ENCODE measurements around the gene KCP. TPM values are rescaled to one million over a fixed set of nuclear protein-coding genes. Genes with fewer than 3 reads are reported as not detected.
"Not testable (repeated sequence)": the region's sequence is repeated elsewhere in the genome, so short reads cannot be mapped to it uniquely, and the experiment has no call there.

The KCP gene
- total and polyA plus RNA-seq, 4 experiments from 2014 or later, result 0.39 to 0.55 TPM; not detected in 2

DNA sequence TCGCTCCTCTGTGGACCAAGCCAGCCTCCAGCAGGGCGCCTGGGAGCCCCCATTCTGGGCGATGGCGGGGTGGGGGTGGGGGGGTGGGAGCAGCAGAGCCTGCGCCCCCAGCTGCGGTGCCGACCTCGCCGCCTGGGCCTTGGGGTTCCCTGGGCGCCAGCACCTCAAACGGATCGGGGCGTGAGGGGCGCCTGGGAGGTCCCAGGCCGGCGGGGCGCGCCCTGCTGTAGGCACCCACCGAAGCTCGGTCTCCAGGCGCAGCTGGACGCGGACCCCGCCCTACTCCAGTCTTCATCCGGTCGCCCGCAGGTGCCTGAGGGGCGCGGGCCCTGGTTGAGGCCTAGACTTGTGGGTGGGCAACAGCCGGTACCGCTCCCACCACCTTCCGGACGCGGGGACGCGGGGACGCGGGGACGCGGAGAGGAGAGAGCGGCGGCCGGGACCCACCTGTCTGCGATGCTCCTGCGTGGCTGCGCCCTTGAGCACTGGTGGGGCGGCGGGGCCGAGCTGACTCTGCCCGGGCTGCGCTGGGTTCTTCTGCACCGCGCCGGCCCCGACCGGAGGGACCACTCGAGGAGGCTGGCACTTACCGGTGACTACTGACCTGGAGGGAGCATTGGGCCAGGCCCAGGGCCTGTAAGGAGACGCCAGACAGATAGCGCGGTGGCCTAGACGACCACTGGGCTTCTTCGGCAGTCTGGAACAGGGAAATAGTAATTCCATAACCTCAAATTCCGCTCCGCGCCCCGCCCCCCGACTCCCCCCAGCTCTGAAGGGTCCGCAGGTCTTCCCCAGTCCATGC lies 5.5 kb upstream of the KCP start:
- Histone ChIP-seq H3K4me1 (ENCODE audit: insufficient read depth, low read length) (peaks cover 4% of the 10 kb centered on the region), H3K9me3 (ENCODE audit: control insufficient read depth in 1 of 2, low read length in 2 of 2) (no peaks in the 10 kb centered on the region), H3K4me3 (ENCODE audit: low read length in 2 of 2) (no peak overlapping the region), H3K36me3 (ENCODE audit: insufficient read depth, low read length) (no peaks in the 10 kb centered on the region), H3K27ac (ENCODE audit: low read depth, low read length) (no peak overlapping the region), H3K27me3 (ENCODE audit: insufficient read depth, low read length) (peaks cover 6% of the 10 kb centered on the region)
- Mint-ChIP-seq H3K27ac (no peak overlapping the region), H3K9me3 (no peaks in the 10 kb centered on the region), H3K27me3 (peaks cover 32 to 34% of the 10 kb centered on the region in 2 donors), H3K4me3 (peak overlapping the region in 7 of 8 donors; percentile 72 to 93 (median 86)), H3K4me1 (peaks cover 6 to 15% (median 9%) of the 10 kb centered on the region in 4 donors), H3K36me3 (no peaks in the 10 kb centered on the region)
- DNase-seq, result no peak
- intact Hi-C loops (cut with micrococcal nuclease), result no loop called here
- ChIA-PET POLR2A (ENCODE audit: partially characterized antibody) (no interaction called here), CTCF (ENCODE audit: partially characterized antibody) (interaction anchor here (0.7 kb wide), 1 partner anchor 173 kb away, joined by 3 read pairs; no protein-coding TSS in a partner anchor)

DNA sequence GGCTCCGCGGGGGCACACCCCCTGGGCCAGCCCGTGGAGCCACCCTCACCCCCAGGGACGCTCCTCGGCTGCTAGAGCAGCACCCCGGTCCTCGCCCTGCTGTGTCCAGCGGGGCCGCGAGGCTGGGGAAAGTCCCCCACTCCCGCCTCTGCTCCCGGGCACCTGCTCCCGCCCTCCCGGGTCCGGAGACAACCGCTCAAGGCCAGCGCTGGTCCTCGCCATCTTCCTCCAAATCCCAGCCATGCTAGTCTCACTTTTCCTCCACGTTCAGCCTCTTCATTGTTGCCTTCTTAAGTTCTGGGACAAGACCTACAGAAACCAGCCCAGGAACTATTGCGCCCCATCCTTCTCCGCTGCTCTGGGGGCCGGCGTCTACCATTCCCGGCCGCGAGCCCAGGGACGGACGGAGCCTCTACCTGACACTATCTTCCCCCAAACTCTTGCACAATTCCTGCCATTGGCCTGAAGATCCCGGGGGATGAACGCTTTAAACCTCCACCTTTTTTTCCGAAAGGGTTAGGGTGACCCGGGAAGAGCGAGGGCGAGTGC lies 4.8 kb upstream of the KCP start:
- no peak for DNase-seq
- POLR2A ChIA-PET (ENCODE audit: partially characterized antibody), result no interaction called here
- Mint-ChIP-seq H3K4me1 (peaks cover 6 to 15% (median 9%) of the 10 kb centered on the region in 4 donors), H3K27ac (peak overlapping the region in 2 of 7 donors; percentile 35 to 75), H3K4me3 (peak overlapping the region; percentile 72 to 93 (median 84)), H3K27me3 (peaks cover 32 to 33% of the 10 kb centered on the region in 2 donors), H3K36me3 (no peaks in the 10 kb centered on the region), H3K9me3 (no peaks in the 10 kb centered on the region)
- Histone ChIP-seq H3K4me3 (ENCODE audit: low read length in 2 of 2) (no peak overlapping the region), H3K36me3 (ENCODE audit: insufficient read depth, low read length) (no peaks in the 10 kb centered on the region), H3K27ac (ENCODE audit: low read depth, low read length) (no peak overlapping the region), H3K27me3 (ENCODE audit: insufficient read depth, low read length) (peaks cover 6% of the 10 kb centered on the region), H3K9me3 (ENCODE audit: control insufficient read depth in 1 of 2, low read length in 2 of 2) (no peaks in the 10 kb centered on the region), H3K4me1 (ENCODE audit: insufficient read depth, low read length) (peaks cover 4% of the 10 kb centered on the region)
- intact Hi-C loops (cut with micrococcal nuclease), result no loop called here
- CTCF ChIA-PET (ENCODE audit: partially characterized antibody), result interaction anchor here (0.9 kb wide), 1 partner anchor 32 kb away, joined by 3 read pairs; no protein-coding TSS in a partner anchor

DNA sequence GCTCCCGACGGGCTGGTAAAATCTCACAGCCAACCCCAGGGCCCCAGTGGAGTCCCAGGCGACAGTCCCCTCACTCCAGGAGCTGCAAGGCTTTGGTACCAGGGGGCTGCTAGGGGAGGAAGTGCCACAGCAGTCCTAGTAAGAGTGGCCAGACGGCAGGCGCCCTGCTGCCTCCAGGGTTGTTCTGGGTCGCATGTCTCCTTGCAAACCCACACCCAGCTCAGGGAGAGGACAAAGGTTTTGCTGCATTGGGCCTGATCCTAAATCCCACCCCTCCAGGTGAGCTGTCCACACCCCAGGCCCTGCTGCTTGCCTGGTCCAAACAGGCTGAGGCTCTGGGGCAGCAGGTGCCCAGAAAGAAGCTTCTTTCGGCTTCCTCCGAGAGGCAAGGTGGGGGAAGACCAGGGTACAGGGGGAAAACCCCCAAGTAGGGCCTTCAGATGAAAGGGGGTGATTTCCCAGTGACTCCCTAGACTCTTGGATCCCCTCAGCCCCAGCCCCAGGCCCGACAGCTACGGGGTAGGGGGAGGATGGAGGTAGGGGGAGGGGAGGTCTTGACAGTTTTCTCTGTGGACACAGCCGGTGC lies 4.2 kb upstream of the KCP start:
- H3K36me3 ChIP-seq (ENCODE audit: insufficient read depth, low read length), result no peaks in the 10 kb centered on the region
- Mint-ChIP-seq H3K4me3 (peak overlapping the region in 5 of 8 donors; percentile 55 to 75 (median 60)), H3K36me3 (no peaks in the 10 kb centered on the region), H3K27ac (peak overlapping the region in 1 of 7 donors; percentile 40), H3K4me1 (peaks cover 6 to 15% (median 9%) of the 10 kb centered on the region in 4 donors), H3K27me3 (peaks cover 31 to 34% of the 10 kb centered on the region in 2 donors), H3K9me3 (no peaks in the 10 kb centered on the region)
- peaks cover 4% of the 10 kb centered on the region for H3K4me1 ChIP-seq (ENCODE audit: insufficient read depth, low read length)
- no peak overlapping the region for H3K27ac ChIP-seq (ENCODE audit: low read depth, low read length)
- ChIA-PET POLR2A (ENCODE audit: partially characterized antibody) (no interaction called here), CTCF (ENCODE audit: partially characterized antibody) (interaction anchor here (0.9 kb wide), 1 partner anchor 31 kb away, joined by 3 read pairs; no protein-coding TSS in a partner anchor)
- H3K9me3 ChIP-seq (ENCODE audit: control insufficient read depth in 1 of 2, low read length in 2 of 2), result no peaks in the 10 kb centered on the region
- H3K4me3 ChIP-seq (ENCODE audit: low read length in 2 of 2), result no peak overlapping the region
- intact Hi-C loops (cut with micrococcal nuclease), result no loop called here
- DNase-seq, result peak in 2 of 5 donors; percentile 25 to 53
- H3K27me3 ChIP-seq (ENCODE audit: insufficient read depth, low read length), result peaks cover 6% of the 10 kb centered on the region

DNA sequence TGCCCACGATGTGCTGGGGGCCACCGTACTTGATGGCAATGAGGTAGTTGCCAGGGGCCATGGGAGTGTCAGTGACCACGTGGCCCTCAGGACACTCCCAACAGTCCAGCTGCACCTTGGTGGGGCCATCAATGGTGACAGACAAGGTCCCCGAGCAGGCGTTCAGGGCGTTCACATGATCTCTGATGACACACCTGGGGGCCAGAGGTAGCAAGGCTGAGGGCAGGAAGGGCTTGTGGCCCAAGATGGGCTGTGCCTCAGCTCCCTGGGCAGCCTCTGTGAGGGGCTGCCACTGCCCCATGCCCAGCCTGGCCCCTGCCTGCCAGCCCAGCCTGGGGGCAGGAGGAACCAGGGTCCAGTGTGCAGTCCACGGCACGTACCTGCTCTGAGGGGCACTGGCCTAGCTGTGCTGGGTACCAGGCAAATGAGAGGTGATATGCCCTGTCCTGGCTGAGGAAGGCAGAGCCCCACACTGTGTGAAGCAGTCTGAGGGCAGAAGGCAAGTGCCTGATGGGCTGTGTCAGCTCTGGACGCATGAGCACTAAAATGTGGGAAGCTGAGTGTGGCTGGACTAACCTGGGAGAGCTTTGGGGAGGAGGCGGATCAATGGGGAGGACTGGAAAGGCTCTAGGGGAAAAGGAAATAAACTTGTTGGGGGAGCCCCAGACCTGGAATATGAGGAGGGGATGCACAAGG lies 3.5 kb upstream of the KCP start:
- no peaks in the 10 kb centered on the region for H3K9me3 Mint-ChIP-seq
- peaks cover 6% of the 10 kb centered on the region for H3K27me3 ChIP-seq (ENCODE audit: insufficient read depth, low read length)
- H3K4me1 Mint-ChIP-seq, result peaks cover 6 to 15% (median 9%) of the 10 kb centered on the region in 4 donors
- peak overlapping the region in 2 of 7 donors; percentile 40 to 85 for H3K27ac Mint-ChIP-seq
- peaks cover 36 to 41% of the 10 kb centered on the region in 2 donors for H3K27me3 Mint-ChIP-seq
- H3K4me3 Mint-ChIP-seq, result peak overlapping the region in 6 of 8 donors; percentile 55 to 75 (median 59)
- ChIA-PET CTCF (ENCODE audit: partially characterized antibody) (interaction anchor here (0.9 kb wide), 1 partner anchor 31 kb away, joined by 3 read pairs; no protein-coding TSS in a partner anchor), POLR2A (ENCODE audit: partially characterized antibody) (no interaction called here)
- no peak for DNase-seq
- H3K27ac ChIP-seq (ENCODE audit: low read depth, low read length), result no peak overlapping the region
- no peak overlapping the region for H3K4me3 ChIP-seq (ENCODE audit: low read length in 2 of 2)
- H3K36me3 ChIP-seq (ENCODE audit: insufficient read depth, low read length), result no peaks in the 10 kb centered on the region
- H3K36me3 Mint-ChIP-seq, result no peaks in the 10 kb centered on the region
- intact Hi-C loops (cut with micrococcal nuclease), result no loop called here
- H3K4me1 ChIP-seq (ENCODE audit: insufficient read depth, low read length), result peaks cover 4% of the 10 kb centered on the region
- no peaks in the 10 kb centered on the region for H3K9me3 ChIP-seq (ENCODE audit: control insufficient read depth in 1 of 2, low read length in 2 of 2)

DNA sequence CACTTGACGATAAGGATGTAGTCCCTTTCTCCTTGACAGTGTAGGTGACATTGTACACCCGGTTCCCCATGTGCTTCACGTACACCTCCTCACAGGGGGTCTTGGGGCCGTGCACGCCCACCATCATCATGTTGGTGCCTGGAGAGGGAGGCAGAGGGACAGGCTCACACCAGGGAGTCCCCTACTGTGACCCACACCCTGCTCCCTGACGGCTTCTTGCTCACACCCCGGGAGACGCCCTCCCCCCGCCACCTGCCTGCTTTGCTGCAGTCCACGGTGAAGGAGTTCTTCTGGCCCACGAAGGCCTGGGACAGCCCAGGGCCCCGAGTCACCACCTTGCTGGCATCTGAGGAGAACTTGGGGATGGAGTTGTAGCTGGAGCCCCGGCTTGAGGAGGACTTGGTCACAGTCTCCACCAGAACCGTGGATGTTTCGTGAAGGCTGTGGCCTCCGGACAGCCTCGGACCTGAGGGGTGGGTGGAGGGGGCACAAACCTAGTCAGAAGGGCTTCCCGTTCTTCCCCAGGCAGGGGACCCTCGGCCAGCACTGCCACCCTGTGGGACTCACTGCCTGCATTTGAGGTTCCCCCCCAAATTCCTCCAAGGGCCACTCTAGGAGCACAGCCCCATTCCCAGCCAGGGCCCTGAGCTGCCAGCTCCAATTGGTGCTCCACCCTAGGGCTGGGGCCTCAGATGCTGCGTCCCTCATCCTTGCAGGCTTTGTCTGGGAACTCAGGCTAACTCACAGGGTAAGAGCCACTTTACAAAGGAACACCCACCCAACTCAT lies 2.4 kb upstream of the KCP start:
- intact Hi-C loops (cut with micrococcal nuclease); H3K4me1 ChIP-seq (ENCODE audit: insufficient read depth, low read length); DNase-seq; H3K4me3 ChIP-seq (ENCODE audit: low read length in 2 of 2); H3K9me3 Mint-ChIP-seq; H3K9me3 ChIP-seq (ENCODE audit: control insufficient read depth in 1 of 2, low read length in 2 of 2); H3K27ac ChIP-seq (ENCODE audit: low read depth, low read length); H3K36me3 Mint-ChIP-seq; H3K27ac Mint-ChIP-seq; H3K36me3 ChIP-seq (ENCODE audit: insufficient read depth, low read length); H3K27me3 ChIP-seq (ENCODE audit: insufficient read depth, low read length); POLR2A ChIA-PET (ENCODE audit: partially characterized antibody): not testable (repeated sequence)
- H3K4me3 Mint-ChIP-seq, result peak overlapping the region in 1 of 8 donors; percentile 2
- CTCF ChIA-PET (ENCODE audit: partially characterized antibody), result interaction anchor here (1.9 kb wide), 1 partner anchor 179 kb away, joined by 11 read pairs; no protein-coding TSS in a partner anchor
- peaks cover 6 to 15% (median 9%) of the 10 kb centered on the region in 4 donors for H3K4me1 Mint-ChIP-seq
- peaks cover 35 to 50% of the 10 kb centered on the region in 2 donors for H3K27me3 Mint-ChIP-seq

DNA sequence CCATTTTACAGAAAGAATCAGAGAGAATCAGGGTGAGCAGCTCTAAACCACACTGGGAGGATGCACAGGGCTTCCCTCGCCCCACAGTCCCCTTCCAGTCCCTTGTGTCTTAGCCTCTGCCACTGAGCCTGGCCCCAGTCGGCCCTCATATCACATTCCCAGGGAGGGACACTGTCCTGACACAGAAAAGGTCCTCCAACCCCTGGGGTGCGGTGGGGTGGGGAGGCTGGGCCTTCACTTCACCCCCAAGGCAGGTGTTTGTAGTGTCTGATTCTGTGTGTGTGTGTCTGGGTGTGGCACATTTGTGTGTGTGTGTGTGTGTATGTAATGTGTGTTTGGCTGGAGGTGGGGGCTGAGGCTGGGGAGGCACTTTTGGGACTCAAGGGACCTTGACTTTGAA lies 1.8 kb upstream of the KCP start:
- H3K36me3 Mint-ChIP-seq, result no peaks in the 10 kb centered on the region
- no peak for DNase-seq
- H3K27me3 Mint-ChIP-seq, result peaks cover 39 to 53% of the 10 kb centered on the region in 2 donors
- peak overlapping the region in 1 of 7 donors; percentile 66 for H3K27ac Mint-ChIP-seq
- peaks cover 6 to 15% (median 9%) of the 10 kb centered on the region in 4 donors for H3K4me1 Mint-ChIP-seq
- Histone ChIP-seq H3K4me1 (ENCODE audit: insufficient read depth, low read length) (peaks cover 4% of the 10 kb centered on the region), H3K27ac (ENCODE audit: low read depth, low read length) (no peak overlapping the region), H3K4me3 (ENCODE audit: low read length in 2 of 2) (no peak overlapping the region), H3K36me3 (ENCODE audit: insufficient read depth, low read length) (no peaks in the 10 kb centered on the region), H3K9me3 (ENCODE audit: control insufficient read depth in 1 of 2, low read length in 2 of 2) (no peaks in the 10 kb centered on the region), H3K27me3 (ENCODE audit: insufficient read depth, low read length) (peaks cover 6% of the 10 kb centered on the region)
- intact Hi-C loops (cut with micrococcal nuclease), result no loop called here
- ChIA-PET CTCF (ENCODE audit: partially characterized antibody) (interaction anchor here (1.9 kb wide), 1 partner anchor 179 kb away, joined by 11 read pairs; no protein-coding TSS in a partner anchor), POLR2A (ENCODE audit: partially characterized antibody) (no interaction called here)
- H3K9me3 Mint-ChIP-seq, result no peaks in the 10 kb centered on the region
- H3K4me3 Mint-ChIP-seq, result peak overlapping the region in 1 of 8 donors; percentile 2
